ENCODE measurements around the gene MCCC2. TPM values are rescaled to one million over a fixed set of nuclear protein-coding genes. Genes with fewer than 3 reads are reported as not detected.

Gene MCCC2
- total and polyA plus RNA-seq, 2 of the 13 experiments (the other 11 are each of a cell fraction or from before 2014, with no cell fraction given): 44.8 to 83.6 TPM

DNA sequence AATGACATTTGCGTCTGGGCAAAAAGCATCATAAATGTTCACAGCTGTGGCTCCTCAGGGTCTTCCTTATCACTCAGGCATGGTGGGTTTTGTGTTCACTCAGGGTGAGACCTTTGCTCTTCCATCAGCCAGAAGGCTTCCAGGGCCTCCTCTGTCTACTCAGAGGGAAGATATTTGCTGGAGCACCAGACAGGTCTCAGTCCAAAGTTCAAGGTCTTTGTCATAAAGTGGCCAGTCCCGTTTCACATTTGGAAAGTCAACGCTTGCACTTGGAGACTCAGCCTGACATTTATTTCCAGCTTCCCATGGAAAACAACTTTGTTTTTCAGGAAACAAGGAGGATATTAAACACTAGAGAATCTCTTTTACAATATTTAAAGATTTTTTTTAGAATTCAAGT is 119.8 kb downstream of the MCCC2 start (continued):
- no peak for TF ChIP-seq BHLHE40 (IDR thresholded peaks at IDR 0.05; ENCODE audit: low read length)
- no peak for TF ChIP-seq NCOA5 (CRISPR knock-in tag; IDR thresholded peaks at IDR 0.05)
- no peak for TF ChIP-seq ZNF891 (CRISPR knock-in tag; IDR thresholded peaks at IDR 0.05)
- no peak for TF ChIP-seq TMF1 (CRISPR knock-in tag; IDR thresholded peaks at IDR 0.05; ENCODE audit: low read depth)
- TF ChIP-seq HNF4G (IDR thresholded peaks at IDR 0.05; ENCODE audit: borderline replicate concordance, low read depth, low read length): peak; percentile 59; the same call in 1 of the 2 replicates
- TF ChIP-seq HNF4G (CRISPR knock-in tag; IDR thresholded peaks at IDR 0.05; ENCODE audit: borderline replicate concordance, low read depth): no peak
- TF ChIP-seq, protein P1, sequence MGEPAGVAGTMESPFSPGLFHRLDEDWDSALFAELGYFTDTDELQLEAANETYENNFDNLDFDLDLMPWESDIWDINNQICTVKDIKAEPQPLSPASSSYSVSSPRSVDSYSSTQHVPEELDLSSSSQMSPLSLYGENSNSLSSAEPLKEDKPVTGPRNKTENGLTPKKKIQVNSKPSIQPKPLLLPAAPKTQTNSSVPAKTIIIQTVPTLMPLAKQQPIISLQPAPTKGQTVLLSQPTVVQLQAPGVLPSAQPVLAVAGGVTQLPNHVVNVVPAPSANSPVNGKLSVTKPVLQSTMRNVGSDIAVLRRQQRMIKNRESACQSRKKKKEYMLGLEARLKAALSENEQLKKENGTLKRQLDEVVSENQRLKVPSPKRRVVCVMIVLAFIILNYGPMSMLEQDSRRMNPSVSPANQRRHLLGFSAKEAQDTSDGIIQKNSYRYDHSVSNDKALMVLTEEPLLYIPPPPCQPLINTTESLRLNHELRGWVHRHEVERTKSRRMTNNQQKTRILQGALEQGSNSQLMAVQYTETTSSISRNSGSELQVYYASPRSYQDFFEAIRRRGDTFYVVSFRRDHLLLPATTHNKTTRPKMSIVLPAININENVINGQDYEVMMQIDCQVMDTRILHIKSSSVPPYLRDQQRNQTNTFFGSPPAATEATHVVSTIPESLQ (CRISPR knock-in tag; conservative IDR thresholded peaks at IDR 0.05): no peak
- no peak for TF ChIP-seq ZNF256 (CRISPR knock-in tag; conservative IDR thresholded peaks at IDR 0.05)
- TF ChIP-seq ZKSCAN8 (CRISPR knock-in tag; IDR thresholded peaks at IDR 0.05; ENCODE audit: borderline replicate concordance): no peak
- 0 out of 4 replicates have a peak, but pooled peaks of 1 of the 2 experiments have one; percentile 17 for TF ChIP-seq EP300 (IDR thresholded peaks at IDR 0.05; ENCODE audit: low read depth in 2 of 2, low read length in 2 of 2)
- TF ChIP-seq EP300 (CRISPR knock-in tag; IDR thresholded peaks at IDR 0.05; ENCODE audit: borderline replicate concordance): no peak
- TF ChIP-seq SKI (IDR thresholded peaks at IDR 0.05; ENCODE audit: partially characterized antibody): peak; percentile 25
- TF ChIP-seq TBX3 (IDR thresholded peaks at IDR 0.05; ENCODE audit: borderline replicate concordance): no peak
- TF ChIP-seq NRL (CRISPR knock-in tag; IDR thresholded peaks at IDR 0.05; ENCODE audit: borderline replicate concordance): no peak
- TF ChIP-seq RNF2 (conservative IDR thresholded peaks at IDR 0.05; ENCODE audit: low read depth): no peak
- no peak for TF ChIP-seq SNAPC2 (CRISPR knock-in tag; IDR thresholded peaks at IDR 0.05)
- TF ChIP-seq, protein P2, sequence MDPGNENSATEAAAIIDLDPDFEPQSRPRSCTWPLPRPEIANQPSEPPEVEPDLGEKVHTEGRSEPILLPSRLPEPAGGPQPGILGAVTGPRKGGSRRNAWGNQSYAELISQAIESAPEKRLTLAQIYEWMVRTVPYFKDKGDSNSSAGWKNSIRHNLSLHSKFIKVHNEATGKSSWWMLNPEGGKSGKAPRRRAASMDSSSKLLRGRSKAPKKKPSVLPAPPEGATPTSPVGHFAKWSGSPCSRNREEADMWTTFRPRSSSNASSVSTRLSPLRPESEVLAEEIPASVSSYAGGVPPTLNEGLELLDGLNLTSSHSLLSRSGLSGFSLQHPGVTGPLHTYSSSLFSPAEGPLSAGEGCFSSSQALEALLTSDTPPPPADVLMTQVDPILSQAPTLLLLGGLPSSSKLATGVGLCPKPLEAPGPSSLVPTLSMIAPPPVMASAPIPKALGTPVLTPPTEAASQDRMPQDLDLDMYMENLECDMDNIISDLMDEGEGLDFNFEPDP (CRISPR knock-in tag; conservative IDR thresholded peaks at IDR 0.05): no peak
- no peak for TF ChIP-seq ZNF446 (CRISPR knock-in tag; IDR thresholded peaks at IDR 0.05)
- TF ChIP-seq ARID2 (CRISPR knock-in tag; IDR thresholded peaks at IDR 0.05; ENCODE audit: borderline replicate concordance): no peak
- no peak for TF ChIP-seq MTF1 (CRISPR knock-in tag; IDR thresholded peaks at IDR 0.05)
- TF ChIP-seq, protein P3, sequence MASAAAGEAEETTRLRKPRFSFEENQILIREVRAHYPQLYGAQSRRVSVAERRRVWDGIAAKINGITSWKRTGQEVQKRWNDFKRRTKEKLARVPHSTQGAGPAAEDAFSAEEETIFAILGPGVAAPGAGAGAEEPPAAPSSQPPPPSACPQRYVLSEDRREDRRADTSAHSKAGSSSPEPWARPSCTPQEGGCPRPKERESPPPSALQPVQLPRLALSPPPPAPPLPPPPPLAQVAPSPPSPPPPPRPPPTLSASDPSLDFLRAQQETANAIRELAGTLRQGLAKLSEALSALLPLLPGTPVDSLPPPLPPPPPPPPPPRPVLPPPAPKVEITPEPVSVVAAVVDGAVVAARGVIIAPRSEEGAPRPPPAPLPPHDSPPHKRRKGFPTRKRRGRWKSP (CRISPR knock-in tag; IDR thresholded peaks at IDR 0.05): no peak
- no peak for TF ChIP-seq SP2 (CRISPR knock-in tag; IDR thresholded peaks at IDR 0.05)
- TF ChIP-seq PRMT3 (CRISPR knock-in tag; IDR thresholded peaks at IDR 0.05; ENCODE audit: borderline replicate concordance, low read depth): no peak
- TF ChIP-seq FOSL1 (CRISPR knock-in tag; IDR thresholded peaks at IDR 0.05; ENCODE audit: borderline replicate concordance): no peak
- TF ChIP-seq MED8 (CRISPR knock-in tag; IDR thresholded peaks at IDR 0.05; ENCODE audit: insufficient replicate concordance): no peak
- TF ChIP-seq TAF15 (IDR thresholded peaks at IDR 0.05; ENCODE audit: low read depth, low read length, poor library complexity, severe bottlenecking): no peak
- 0 out of 2 replicates have a peak, but pooled peaks have one; percentile 27 for TF ChIP-seq ZMYM4 (CRISPR knock-in tag; IDR thresholded peaks at IDR 0.05)
- peak; percentile 58; the same call in 1 of the 2 replicates for TF ChIP-seq NCOR1 (IDR thresholded peaks at IDR 0.05; ENCODE audit: borderline replicate concordance, low read length)
- TF ChIP-seq SRSF9 (IDR thresholded peaks at IDR 0.05; ENCODE audit: borderline replicate concordance, insufficient read depth, low read depth, low read length, poor library complexity, severe bottlenecking): no peak

Measured in HepG2 (cell line).